Activated T-helper 9 cell treated with anti-CD3 and anti-CD28 coated beads, Interleukin-2, amount 50 U/mL, for 16 hours (primary cell): Measurements from ENCODE around the gene ATOH7.
"Not testable (repeated sequence)": the region's sequence is repeated elsewhere in the genome, so short reads cannot be mapped to it uniquely, and the experiment has no call there.

Experiments
- DNase-seq: peaks from one replicate; pipeline ENCODE4 v3.0.0-alpha.2; 2020; ENCODE audit warnings: low read depth

Gene ATOH7

GRCh38 chr10:68231817-68232251, at the start of gene ATOH7:
ATOH7 (minus strand) TSS chr10:68232113; CDS start chr10:68231677, 436 bp downstream.
- DNase-seq, result no peak

DNA sequence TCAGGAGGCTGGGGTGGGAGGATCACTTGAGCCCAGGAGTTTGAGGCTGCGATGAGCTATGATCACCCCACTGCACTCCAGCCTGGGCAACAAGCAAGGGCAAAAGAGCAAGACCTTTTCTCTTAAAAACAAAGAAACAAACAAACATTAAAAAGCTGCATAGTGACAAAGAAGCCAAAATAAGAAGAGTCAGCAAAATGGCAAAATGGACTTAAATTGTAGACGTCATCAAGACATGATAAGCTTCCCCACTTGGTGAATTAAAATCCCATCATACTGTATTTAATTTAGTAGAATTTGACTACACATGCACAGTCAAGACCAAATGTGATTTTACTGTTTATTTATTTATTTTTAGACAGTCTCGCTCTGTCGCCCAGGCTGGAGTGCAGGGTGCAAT, 48.8 kb upstream of the ATOH7 start:
- no peak for DNase-seq

- DNase-seq, result not testable (repeated sequence)
Measured at GRCh38 chr10:68278906-68279753, 47.2 kb upstream of the ATOH7 start.

GRCh38 chr10:68277814-68278213, 45.9 kb upstream of the ATOH7 start:
- DNase-seq, result not testable (repeated sequence)

- no peak for DNase-seq
Measured at GRCh38 chr10:68276224-68276623, 44.3 kb upstream of the ATOH7 start.

DNA sequence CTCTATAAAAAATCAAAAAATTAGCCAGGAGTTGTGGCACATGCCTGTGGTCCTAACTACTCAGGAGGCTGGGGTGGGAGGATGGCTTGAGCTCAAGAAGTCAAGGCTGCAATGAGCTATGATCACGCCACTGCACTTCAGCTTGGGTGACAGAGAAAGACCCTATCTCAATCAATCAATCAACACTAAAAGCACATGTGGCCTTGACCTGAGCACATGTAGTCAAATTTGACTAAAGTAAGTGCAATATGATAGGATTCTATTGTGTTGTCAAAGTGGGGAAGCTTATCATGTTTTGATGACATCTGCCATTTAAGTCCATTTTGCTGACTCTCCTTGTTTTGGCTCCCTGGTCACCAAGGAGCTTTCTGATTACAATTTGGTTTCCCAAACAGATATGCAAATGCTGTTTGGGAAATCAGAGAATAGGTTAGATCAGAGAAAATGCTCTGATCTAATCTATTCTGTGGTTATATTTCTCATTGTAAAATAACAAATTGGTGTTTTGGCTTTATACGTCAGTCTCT, 43.8 kb upstream of the ATOH7 start:
- no peak for DNase-seq

GRCh38 chr10:68272833-68273232, 40.9 kb upstream of the ATOH7 start:
- no peak for DNase-seq

GRCh38 chr10:68271196-68271882, 39.4 kb upstream of the ATOH7 start:
- no peak for DNase-seq

DNA sequence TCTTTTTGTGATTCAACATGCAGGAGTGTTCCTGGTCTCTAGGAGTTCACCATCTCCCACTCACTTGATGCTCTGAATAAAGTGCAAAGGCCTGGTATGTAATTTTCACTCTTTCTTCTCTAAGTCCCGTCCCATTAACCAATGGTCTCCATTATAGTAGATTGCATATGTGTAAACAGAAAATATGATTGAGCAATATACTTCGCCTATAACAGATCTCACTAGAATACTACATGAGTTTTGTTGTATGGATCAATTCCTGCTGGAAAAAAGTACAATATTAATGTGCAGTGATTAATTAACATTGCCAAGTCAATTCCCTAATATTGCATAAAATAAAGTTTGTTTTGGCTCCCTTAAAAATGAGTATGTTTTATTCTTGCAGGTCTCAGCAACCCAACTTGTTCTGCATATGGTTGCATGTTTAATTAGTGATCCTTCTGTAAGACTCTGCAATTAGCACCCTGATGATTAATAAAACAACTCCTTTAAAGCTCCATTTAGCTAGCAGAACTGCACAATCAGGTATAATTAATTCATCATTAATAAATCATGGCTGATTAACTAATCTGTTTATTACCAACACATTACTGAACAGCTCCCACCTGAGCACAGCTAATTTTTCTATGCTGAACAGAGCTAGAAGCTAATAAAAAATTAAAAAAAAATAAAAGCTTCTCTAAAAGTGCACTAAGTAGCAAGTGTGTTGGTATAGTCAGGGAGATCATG, 37.8 kb upstream of the ATOH7 start:
- no peak for DNase-seq

GRCh38 chr10:68261132-68261856, 29.4 kb upstream of the ATOH7 start:
- no peak for DNase-seq

GRCh38 chr10:68253346-68253745, 21.4 kb upstream of the ATOH7 start:
- no peak for DNase-seq

DNA sequence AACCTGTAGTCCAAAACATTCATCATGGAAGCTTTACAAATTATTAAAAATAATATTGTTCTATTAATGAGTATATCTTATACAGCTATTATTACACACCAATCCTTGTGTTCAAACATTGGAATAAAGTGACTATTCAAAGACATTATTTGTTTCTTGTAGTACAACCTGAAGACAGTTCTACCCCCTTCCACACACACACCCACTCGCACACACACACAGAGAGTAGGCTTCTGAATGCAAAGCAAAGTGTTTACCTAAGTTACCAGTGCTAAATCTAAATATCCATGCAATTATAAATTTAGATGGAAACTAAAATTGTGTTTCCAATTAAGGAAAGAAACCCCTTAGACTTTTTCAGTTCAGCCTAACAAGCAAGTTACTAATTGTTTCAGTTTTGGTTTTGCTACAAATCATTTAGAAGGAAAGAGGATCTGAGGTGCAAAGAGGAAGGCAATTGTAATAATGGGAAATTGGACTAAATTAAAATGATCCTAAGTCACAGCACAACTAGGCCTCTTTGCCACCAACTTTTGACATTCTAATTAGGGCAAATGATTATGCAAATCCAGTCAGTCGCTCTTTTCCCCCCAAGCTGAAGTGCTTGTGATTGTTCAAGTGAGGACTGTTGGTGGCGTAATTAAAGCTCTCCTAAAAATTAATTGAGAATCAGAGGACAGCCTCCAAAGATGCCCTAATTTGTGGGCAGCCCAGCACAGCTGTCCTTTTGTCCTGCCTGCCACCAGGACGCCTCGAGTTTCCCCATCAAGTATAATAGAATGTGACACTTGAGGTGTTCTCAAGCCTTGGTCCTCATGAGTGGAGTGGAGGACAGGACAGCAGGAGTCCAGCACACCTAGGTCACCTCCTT, 19.9 kb upstream of the ATOH7 start:
- no peak for DNase-seq

DNA sequence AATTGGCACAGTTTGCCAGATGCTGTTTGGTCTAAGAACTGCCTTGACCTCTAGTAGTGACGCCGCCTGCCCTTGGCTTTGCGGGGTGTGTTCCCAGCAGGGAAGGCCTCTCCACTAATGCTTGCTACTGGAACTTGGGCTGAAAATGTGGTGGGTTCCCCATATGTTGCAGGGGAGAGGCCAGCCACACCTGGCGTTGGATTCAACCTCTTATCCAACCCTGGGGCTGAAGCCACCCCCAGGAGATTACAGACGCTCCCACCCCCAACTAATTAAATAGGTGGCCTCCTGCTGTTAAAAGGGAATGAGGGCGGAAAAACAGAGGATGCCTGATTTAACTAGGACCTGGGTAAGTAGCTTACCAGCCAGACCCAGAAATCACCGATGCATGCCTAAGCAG, 19.2 kb upstream of the ATOH7 start:
- no peak for DNase-seq

DNA sequence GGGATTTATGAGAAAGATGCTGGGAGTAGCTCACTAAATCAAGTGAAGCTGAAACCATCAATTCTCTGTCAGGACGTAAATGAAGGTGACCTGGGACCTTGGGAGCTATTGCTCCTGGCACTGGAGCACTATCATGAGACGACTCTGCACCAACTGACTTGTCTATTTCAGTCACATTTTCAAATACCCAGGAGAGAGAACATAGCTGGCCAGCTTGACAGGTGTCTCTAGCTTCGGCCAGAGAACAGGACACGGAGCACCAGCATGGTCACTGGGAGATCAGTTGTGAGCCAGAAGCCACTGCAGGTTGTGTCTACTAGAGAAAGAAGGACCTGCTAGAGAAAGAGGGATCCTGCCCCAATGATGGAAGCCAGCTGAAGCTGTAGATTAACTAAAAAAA, 17.4 kb upstream of the ATOH7 start:
- no peak for DNase-seq

DNA sequence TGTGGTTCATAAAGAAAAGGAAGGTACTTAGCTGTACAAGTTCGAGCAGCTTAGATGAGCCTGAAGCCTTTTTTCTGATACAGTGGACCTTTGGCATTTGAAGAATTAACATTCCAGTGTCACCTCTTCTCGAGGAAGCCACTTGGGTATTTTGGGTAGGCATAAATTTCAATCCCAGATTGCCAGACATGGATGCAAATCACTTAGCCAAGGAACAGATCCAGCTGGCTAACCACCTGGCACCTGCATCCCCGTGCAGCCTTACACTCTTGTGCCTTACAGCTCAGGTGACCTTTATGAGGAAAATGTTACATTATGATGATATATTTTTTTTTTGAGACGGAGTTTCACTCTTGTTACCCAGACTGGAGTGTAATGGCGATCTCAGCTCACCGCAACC, 16.0 kb upstream of the ATOH7 start:
- DNase-seq, result no peak

- DNase-seq, result not testable (repeated sequence)
Measured at GRCh38 chr10:68246397-68246796, 14.5 kb upstream of the ATOH7 start.

- DNase-seq, result no peak
Measured at GRCh38 chr10:68242051-68242450, 10.1 kb upstream of the ATOH7 start.

DNA sequence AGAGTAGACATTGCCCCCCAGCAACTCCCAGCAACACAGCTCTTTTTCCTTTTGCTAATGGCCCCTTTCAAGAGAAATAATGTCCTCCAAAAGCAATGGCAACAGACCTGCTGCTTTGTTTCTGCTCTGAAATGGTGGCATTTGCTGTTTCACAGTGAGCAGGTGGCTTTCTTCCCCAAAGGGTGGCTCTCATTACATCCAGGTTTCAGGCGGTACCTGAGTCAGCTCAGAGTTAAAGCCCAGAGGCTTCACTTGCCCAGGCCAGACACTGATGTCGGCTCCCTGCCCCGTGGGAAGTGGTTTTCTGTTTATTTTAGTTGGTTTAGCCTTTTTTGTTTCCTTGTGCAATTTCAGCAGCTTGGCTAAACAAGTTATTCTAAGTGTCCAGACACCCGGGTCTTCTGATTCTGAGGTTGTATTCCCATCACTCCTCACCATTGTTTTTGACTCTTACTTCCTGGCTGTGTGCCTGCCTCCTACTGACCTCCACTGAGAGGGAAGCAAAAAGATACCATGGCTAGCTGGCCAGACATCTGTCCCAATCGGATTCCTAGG, 7.8 kb upstream of the ATOH7 start:
- no peak for DNase-seq

DNA sequence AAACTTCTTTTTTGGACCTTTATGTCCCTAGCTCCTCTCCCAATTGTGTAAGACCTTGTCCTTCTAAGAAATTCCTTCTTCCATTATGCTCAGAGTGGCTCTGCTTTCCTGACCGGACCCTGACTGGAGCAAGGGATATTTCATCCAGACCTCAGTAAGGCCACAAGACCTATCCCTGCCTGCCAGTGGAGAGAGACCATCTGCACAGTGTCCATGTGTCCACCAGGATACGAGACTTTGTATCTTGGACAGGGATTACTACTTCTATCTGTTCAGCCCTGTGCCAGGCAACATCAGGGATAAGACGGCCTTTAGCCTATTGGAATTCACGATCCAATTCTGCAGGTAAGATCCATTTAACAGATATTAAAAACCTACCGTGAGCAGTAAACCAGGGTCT, 7.2 kb upstream of the ATOH7 start:
- no peak for DNase-seq

DNA sequence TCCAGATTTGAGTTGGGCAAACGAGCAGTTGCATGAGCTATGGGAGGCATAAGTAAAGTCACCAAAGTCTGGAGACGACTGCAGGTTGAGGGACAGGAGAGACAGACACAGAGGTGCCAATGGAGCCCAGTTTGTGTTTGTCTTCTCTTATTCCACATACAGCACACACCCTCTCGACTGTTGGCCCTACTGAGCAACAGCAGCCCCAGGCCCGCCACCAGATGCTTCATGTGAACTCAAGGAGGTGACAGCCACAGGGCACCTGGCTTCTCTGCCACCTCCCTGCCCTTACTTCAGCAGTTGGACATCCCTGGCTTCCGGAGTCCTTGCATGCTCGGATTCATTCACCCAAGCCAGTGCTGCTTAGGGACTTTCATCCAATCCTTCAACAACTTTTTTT, 6.5 kb upstream of the ATOH7 start:
- DNase-seq, result no peak

- DNase-seq, result no peak
Measured at GRCh38 chr10:68237173-68237572, 5.3 kb upstream of the ATOH7 start.
